HL-60/S4 (cell line): Measurements from ENCODE around the gene KIAA0319L.
"Not testable (repeated sequence)": the region's sequence is repeated elsewhere in the genome, so short reads cannot be mapped to it uniquely, and the experiment has no call there.

Source experiments
- in situ Hi-C: fragments of 300-500 bp; cut with MboI; formaldehyde crosslinking; loops from 2 replicates; pipeline ENCODE4 v1.14.3; 2022; ENCODE audit warnings: low sequenced_read_pairs

KIAA0319L gene

GRCh38 chr1:35557118-35557610, at the start of gene KIAA0319L:
KIAA0319L (minus strand) TSS chr1:35557403; CDS start chr1:35554491, 2,912 bp downstream.
- in situ Hi-C loops, result no loop called here

DNA sequence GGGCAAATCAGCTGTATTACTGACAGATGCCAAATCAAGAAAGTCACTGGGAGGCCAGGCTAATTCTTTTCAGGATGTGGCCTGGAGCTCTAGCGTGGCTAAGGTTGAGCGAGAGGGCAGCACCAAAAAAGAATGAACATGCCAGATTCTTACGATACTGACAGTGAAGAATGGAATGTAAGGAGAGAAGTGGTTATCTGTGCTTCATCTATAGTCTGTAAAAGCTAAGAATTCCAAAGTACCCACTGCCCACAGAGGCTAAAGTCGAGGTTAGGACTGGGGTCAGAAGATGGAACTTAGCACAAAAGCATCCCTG, 48.6 kb upstream of the KIAA0319L start:
- in situ Hi-C loops, result no loop called here

DNA sequence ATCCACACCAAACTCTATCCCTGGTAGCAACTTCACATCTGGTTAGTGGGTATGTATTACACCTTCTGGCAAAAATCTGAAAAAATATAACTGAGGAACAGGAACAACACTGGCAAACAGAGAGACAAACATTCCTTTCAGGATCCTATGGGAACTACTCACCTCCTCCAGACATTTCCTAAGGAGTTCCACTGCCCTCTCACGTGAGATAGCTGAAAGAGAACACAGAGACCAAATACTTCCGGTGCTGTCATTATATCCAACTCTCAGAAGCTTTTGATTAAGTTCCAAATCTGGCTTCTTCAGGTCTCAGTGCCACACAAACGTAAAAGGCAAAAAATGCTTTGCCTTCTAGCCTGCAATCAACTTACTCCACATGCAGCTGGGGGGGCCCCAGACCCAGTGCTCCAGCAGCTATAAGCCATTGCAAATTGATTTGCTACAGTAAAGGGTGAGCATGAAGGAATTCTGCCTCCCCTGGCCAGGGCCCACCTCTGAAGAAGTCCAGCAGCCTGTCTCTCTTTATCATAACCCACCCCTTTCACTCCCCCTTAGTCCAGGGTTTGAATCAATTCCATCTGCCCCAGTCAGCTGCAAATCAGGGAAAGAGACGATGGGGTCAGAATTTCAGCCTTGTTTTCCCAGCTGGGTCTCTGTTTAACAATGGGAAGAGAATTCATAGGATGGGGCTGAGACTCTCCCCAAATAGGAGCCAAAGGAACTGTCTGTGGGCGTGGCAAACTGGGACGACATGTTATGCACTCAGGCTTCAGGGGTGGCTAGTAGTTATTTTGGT, 48.1 kb upstream of the KIAA0319L start:
- in situ Hi-C loops, result no loop called here

DNA sequence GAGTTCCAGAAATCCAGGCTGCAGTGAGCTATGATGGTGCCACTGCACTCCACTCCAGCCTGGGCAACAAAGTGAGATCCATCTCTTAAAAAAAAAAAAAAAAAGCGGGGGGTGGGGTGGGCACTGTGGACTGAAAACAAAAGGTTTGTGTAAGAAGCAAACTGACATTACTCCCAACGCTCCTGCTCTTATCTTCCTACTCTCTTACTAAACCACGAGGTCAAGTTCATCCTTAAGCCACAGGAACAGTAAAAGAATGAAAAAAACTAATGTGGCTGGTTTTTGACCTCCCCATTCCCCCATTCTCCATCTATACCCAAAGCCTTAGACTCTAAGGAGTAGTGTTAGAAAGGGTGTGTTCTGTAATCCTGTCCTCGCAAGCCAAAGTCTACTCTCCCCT, 46.7 kb upstream of the KIAA0319L start:
- in situ Hi-C loops, result no loop called here

DNA sequence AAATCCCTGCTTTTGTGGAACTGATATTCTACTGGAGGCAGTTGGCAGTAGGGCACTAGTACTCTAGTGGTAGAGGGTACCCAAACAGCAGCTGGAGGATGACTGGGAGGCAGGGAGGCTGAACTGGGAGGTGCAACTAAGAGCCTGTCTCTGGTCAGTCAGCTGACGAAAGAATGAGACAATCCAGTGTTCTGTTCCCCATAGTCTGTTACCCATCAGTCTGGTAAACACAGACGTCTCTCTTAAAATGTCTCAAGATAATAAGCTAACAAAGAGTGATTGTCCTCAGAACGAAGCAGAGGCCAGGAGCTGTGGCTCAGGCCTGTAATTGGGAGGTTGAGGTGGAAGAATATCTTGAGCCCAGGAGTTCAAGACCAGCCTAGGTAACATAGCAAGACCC, 46.3 kb upstream of the KIAA0319L start:
- in situ Hi-C loops, result no loop called here

DNA sequence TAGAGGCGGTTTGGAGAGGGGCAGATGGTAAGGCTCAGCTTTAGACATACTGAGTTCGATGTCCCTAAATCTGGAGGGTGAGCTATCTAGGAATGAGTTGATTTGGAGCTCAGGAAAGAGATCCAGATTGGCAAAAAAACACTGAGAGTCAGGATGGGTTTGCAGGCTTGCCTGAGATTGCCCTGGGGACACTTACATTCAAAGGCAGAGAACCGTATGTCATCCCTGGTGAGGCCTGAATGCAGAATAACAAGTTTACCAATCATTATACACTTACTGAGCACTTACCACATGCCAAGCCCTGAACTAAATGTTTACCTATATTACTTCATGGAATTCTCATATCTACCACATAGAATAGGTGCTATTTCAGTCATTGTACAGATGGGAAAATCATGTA, 43.4 kb upstream of the KIAA0319L start:
- in situ Hi-C loops, result no loop called here

GRCh38 chr1:35599411-35599810, 42.2 kb upstream of the KIAA0319L start:
- in situ Hi-C loops, result no loop called here

DNA sequence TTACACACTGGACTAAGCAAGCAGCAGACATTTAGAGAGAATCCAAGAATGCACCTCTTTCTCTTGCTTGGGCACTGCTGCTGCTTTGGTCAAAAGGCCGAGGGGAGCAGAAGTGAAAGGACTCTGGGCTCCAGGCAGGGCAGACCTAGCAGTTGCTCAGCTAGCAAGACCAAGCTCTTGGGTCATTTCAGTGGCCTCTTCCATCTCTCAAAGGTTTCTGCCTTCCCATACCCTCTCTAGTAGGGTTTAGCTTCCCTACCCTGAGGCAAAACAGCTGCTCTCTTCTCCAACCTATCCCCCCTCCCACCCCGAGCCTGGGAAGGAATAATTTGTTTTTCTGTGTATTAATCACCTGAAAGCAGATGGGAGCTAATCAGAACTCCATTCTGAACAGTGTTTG, 41.7 kb upstream of the KIAA0319L start:
- in situ Hi-C loops, result no loop called here

GRCh38 chr1:35597870-35598269, 40.7 kb upstream of the KIAA0319L start:
- in situ Hi-C loops, result no loop called here

DNA sequence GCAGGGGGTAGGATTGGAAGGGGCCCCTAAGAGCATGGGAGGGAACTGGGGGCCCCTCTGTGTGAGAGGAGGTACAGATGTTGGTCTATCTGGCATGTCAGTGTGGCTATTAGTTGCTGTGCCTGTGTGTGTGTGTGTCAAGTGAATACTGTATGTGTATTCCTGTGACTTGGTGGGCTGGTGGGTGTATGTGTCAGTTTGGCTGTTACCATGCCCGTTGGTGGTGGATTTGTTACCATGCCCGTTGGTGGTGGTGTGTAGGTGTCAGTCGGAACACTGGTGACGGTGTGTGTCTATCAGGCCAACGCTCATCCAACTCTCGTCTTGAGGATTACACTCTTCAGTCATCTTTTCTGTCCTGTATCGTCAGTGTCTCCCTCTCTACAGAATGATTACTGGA, 38.5 kb upstream of the KIAA0319L start:
- in situ Hi-C loops, result no loop called here

- in situ Hi-C loops, result no loop called here
These were observed 37.0 kb upstream of the KIAA0319L start for GRCh38 chr1:35594005-35594760.

GRCh38 chr1:35592991-35593769, 36.0 kb upstream of the KIAA0319L start:
- in situ Hi-C loops, result no loop called here

GRCh38 chr1:35591211-35591610, 34.0 kb upstream of the KIAA0319L start:
- in situ Hi-C loops, result no loop called here

GRCh38 chr1:35590476-35591040, 33.4 kb upstream of the KIAA0319L start:
- in situ Hi-C loops, result no loop called here

GRCh38 chr1:35589516-35590427, 32.6 kb upstream of the KIAA0319L start:
- in situ Hi-C loops, result no loop called here

GRCh38 chr1:35588197-35588910, 31.2 kb upstream of the KIAA0319L start:
- in situ Hi-C loops, result no loop called here

- in situ Hi-C loops, result no loop called here
These were observed 30.5 kb upstream of the KIAA0319L start for GRCh38 chr1:35587736-35588135.

GRCh38 chr1:35586808-35587207, 29.6 kb upstream of the KIAA0319L start:
- in situ Hi-C loops, result no loop called here

DNA sequence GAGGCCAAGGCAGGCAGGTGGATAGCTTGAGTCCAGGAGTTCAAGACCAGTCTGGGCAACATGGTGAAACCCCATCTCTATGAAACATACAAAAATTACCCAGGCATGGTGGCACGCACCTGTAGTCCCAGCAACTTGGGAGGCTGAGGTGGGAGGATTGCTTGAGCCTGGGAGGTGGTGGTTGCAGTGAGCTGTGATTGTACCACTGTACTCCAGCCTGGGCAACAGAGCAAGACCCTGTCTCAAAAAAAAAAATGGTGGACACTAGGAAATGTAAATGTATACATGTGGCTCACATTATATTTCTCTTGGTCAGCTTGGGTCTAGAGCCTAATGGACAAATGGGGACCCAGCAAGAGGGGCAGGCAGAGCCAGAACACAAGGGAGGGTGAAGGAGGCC, 28.6 kb upstream of the KIAA0319L start:
- in situ Hi-C loops, result not testable (repeated sequence)
